Ascending aorta (tissue), 2 donors: Measurements from ENCODE around the gene ASIC4. TPM values are rescaled to one million over a fixed set of nuclear protein-coding genes. Genes with fewer than 3 reads are reported as not detected.

Experiments
- DNase-seq, 2 donors: peaks; one replicate each; pipeline ENCODE4 v3.0.0-alpha.2; 2019; ENCODE audit warnings: low spot score in 2 of 2
- H3K27ac ChIP-seq, 2 donors: fragments of 200-600 bp; sonication (generic); one replicate each; pipeline ENCODE4 v1.5.1; 2016 to 2017; ENCODE audit warnings: mild to moderate bottlenecking in 1 of 2
- H3K27me3 ChIP-seq: fragments of 200-600 bp; sonication (generic); one replicate; pipeline ENCODE4 v1.5.1; 2017
- H3K36me3 ChIP-seq, 2 donors: fragments of 200-600 bp; sonication (generic); one replicate each; pipeline ENCODE4 v1.5.1; 2016
- H3K4me1 ChIP-seq, 2 donors: fragments of 200-600 bp; sonication (generic); one replicate each; pipeline ENCODE4 v1.5.1; 2016 to 2017; ENCODE audit warnings: mild to moderate bottlenecking in 1 of 2
- H3K4me3 ChIP-seq, 2 donors: fragments of 200-600 bp; sonication (generic); one replicate each; pipeline ENCODE4 v1.5.1; 2016 to 2017; ENCODE audit warnings: mild to moderate bottlenecking in 1 of 2
- H3K9me3 ChIP-seq, 2 donors: fragments of 200-600 bp; sonication (generic); one replicate each; pipeline ENCODE4 v1.5.1; 2016
- intact Hi-C: fragments of 100-400 bp; cut with DNase I; formaldehyde crosslinking; loops from one replicate; pipeline ENCODE4 v1.15.1; 2023
- total RNA-seq: library from RNA; depleted of rRNA; stranded (reverse); fragments of >200 nt; gene quantifications from one replicate; pipeline ENCODE4 v1.1.0, GENCODE V29; 2016
- TF ChIP-seq, protein P1 (sequence below), 3 experiments: fragments of 200-600 bp in 2 of 3; fragments of 450-650 bp in 1 of 3; sonication (generic) in 2 of 3; IDR thresholded peaks; one replicate each; pipeline ENCODE4 v1.5.1; 2016 to 2019; ENCODE audit warnings: antibody characterized with exemption in 3 of 3, mild to moderate bottlenecking in 1 of 3, moderate library complexity in 1 of 3

Gene ASIC4
- total RNA-seq, 1 donor from 2014 or later = not detected

DNA sequence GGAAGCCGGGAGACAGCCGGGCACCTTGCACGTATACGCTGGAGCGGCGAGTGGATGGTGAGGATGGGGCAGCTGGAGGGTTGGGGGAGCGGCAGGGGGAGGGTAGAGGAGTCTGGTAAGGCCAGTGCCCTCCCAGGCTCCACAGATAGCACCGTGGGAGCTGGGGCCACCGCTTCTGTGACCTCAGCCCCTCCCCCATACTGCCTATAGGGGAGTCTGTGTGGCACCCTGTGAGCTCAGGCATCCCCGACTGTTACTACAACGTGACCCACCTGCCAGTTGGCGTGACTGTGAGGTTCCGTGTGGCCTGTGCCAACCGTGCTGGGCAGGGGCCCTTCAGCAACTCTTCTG is 25.5 kb upstream of the ASIC4 start:
- Histone ChIP-seq H3K9me3 (no peaks in the 10 kb centered on the region), H3K36me3 (peaks cover 83 to 85% of the 10 kb centered on the region in 2 donors), H3K4me3 (no peak overlapping the region), H3K4me1 (no peaks in the 10 kb centered on the region), H3K27me3 (no peaks in the 10 kb centered on the region), H3K27ac (peak overlapping the region; percentile 15 to 24)
- no peak for DNase-seq
- intact Hi-C loops = no loop called here
- TF ChIP-seq, protein P1, sequence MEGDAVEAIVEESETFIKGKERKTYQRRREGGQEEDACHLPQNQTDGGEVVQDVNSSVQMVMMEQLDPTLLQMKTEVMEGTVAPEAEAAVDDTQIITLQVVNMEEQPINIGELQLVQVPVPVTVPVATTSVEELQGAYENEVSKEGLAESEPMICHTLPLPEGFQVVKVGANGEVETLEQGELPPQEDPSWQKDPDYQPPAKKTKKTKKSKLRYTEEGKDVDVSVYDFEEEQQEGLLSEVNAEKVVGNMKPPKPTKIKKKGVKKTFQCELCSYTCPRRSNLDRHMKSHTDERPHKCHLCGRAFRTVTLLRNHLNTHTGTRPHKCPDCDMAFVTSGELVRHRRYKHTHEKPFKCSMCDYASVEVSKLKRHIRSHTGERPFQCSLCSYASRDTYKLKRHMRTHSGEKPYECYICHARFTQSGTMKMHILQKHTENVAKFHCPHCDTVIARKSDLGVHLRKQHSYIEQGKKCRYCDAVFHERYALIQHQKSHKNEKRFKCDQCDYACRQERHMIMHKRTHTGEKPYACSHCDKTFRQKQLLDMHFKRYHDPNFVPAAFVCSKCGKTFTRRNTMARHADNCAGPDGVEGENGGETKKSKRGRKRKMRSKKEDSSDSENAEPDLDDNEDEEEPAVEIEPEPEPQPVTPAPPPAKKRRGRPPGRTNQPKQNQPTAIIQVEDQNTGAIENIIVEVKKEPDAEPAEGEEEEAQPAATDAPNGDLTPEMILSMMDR (IDR thresholded peaks at IDR 0.05) = no peak

DNA sequence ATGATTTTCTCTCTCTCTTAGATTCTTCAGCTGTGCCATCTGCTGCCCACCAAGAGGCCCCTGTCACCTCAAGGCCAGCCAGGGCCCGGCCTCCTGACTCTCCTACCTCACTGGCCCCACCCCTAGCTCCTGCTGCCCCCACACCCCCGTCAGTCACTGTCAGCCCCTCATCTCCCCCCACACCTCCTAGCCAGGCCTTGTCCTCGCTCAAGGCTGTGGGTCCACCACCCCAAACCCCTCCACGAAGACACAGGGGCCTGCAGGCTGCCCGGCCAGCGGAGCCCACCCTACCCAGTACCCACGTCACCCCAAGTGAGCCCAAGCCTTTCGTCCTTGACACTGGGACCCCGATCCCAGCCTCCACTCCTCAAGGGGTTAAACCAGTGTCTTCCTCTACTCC is 25.0 kb upstream of the ASIC4 start:
- TF ChIP-seq, protein P1 (IDR thresholded peaks at IDR 0.05) = no peak
- Histone ChIP-seq H3K9me3 (no peaks in the 10 kb centered on the region), H3K27ac (peak overlapping the region in 1 of 2 donors; percentile 15), H3K36me3 (peaks cover 78 to 80% of the 10 kb centered on the region in 2 donors), H3K4me1 (no peaks in the 10 kb centered on the region), H3K27me3 (no peaks in the 10 kb centered on the region), H3K4me3 (no peak overlapping the region)
- intact Hi-C loops = no loop called here
- no peak for DNase-seq

DNA sequence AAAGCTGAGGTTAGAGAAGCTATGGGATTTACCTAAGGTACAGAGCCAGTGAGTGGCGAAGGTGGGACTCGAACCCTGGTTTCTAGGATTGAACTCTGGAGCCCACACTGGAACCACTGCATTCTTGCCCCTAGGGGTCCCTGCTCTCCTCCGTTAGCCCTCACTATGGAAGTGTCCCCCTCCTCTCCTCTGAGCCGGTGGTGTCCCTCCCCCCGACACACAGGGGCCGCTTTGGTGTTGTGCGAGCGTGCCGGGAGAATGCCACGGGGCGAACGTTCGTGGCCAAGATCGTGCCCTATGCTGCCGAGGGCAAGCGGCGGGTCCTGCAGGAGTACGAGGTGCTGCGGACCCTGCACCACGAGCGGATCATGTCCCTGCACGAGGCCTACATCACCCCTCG is 24.1 kb upstream of the ASIC4 start:
- Histone ChIP-seq H3K4me1 (peaks cover 0 to 2% of the 10 kb centered on the region in 2 donors), H3K4me3 (no peak overlapping the region), H3K36me3 (peaks cover 69 to 71% of the 10 kb centered on the region in 2 donors), H3K9me3 (no peaks in the 10 kb centered on the region), H3K27me3 (no peaks in the 10 kb centered on the region), H3K27ac (no peak overlapping the region)
- intact Hi-C loops = no loop called here
- TF ChIP-seq, protein P1 (IDR thresholded peaks at IDR 0.05) = no peak
- no peak for DNase-seq

DNA sequence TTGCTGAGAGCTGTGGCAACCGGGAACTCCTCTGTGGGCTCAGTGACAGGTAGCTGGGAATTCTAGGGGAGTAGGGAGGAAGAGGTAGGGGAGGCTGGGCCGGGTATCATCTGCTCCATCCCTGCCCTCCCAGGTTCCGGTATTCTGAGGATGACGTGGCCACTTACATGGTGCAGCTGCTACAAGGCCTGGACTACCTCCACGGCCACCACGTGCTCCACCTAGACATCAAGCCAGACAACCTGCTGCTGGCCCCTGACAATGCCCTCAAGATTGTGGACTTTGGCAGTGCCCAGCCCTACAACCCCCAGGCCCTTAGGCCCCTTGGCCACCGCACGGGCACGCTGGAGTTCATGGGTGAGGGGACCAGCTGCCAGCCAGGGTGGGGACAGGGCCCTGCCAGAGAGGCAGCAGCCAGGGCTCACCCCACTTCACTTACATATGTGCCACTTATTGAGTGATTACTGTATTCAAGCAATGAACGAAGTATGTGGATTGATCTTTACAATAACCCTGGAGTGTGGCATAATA is 23.6 kb upstream of the ASIC4 start:
- Histone ChIP-seq H3K4me3 (no peak overlapping the region), H3K4me1 (peaks cover 0 to 6% of the 10 kb centered on the region in 2 donors), H3K27ac (no peak overlapping the region), H3K36me3 (peaks cover 64 to 66% of the 10 kb centered on the region in 2 donors), H3K9me3 (no peaks in the 10 kb centered on the region), H3K27me3 (no peaks in the 10 kb centered on the region)
- intact Hi-C loops = no loop called here
- no peak for DNase-seq
- TF ChIP-seq, protein P1 (IDR thresholded peaks at IDR 0.05) = no peak

DNA sequence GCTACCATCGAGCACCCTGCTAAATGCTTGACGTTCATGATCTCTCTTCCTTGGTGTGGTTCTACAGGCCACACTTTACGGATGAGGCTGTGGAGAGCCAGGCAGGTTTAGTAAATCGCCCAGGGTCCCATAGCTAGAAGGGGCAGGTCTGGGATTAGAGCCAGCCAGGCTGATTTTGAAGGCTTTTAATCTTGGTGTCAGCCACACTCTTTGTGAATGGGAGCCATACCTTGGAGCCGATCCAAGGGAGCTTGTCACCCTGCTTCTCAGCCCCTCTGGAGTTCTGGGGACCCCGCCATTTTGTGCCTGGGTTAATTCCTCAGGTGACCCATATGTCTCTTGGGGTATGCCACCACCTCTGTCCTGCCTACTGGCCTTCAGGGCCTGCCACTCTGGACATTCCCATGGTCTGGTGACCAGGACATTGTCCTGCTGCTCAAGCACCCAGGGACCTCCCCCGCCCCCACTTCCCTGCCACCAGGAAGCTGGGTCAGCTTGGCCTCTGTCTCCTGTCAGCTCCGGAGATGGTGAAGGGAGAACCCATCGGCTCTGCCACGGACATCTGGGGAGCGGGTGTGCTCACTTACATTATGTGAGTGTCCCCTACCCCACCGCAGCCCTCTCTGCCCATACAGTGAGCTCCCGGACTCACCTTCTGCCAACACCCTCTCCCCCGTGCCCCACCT is 22.9 kb upstream of the ASIC4 start:
- TF ChIP-seq, protein P1 (IDR thresholded peaks at IDR 0.05) = no peak
- intact Hi-C loops = no loop called here
- no peaks in the 10 kb centered on the region for H3K27me3 ChIP-seq
- H3K9me3 ChIP-seq = no peaks in the 10 kb centered on the region
- peaks cover 57 to 59% of the 10 kb centered on the region in 2 donors for H3K36me3 ChIP-seq
- H3K27ac ChIP-seq = peak overlapping the region in 1 of 2 donors; percentile 11
- H3K4me1 ChIP-seq = peaks cover 3 to 13% of the 10 kb centered on the region in 2 donors
- H3K4me3 ChIP-seq = no peak overlapping the region
- DNase-seq = no peak
